A673 (cell line): Measurements from ENCODE around the gene TPST1.

Source experiments
- CTCF ChIP-seq: fragments of 300-800, 200-600 bp; sonication (generic); conservative IDR thresholded peaks from 2 replicates; pipeline ENCODE4 v1.5.1; 2017; ENCODE audit warnings: low read depth, mild to moderate bottlenecking, antibody characterized with exemption, low read length, moderate library complexity, mixed read lengths
- EZH2 ChIP-seq: fragments of 200-600 bp; sonication (generic); IDR thresholded peaks from 2 replicates; pipeline ENCODE4 v1.6.1; 2017; ENCODE audit warnings: borderline replicate concordance, low read depth, mild to moderate bottlenecking, mixed read lengths, antibody characterized with exemption, low read length; ENCODE audit not compliant: poor library complexity, severe bottlenecking

DNA sequence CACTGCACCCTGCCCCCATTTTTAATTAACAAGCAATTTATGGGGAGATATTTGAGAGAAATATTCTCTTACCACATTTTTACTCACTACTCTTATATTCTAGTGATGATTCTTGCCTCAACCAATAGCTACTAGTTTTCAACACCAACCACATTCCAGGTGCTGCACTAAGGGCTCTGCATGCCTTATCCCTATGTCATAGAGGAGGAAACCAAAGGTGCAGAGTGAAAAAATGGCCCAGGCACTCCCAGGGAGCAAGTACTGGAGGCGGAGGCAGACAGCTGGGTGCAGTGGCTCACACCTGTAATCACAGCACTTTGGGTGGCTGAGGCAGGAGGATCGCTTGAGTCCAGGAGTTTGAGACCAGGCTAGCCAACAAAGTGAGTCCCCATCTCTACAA is 35.5 kb upstream of the TPST1 start:
- TF ChIP-seq CTCF (no peak), EZH2 (no peak)
